ENCODE data around the gene PTPN3.

DNA sequence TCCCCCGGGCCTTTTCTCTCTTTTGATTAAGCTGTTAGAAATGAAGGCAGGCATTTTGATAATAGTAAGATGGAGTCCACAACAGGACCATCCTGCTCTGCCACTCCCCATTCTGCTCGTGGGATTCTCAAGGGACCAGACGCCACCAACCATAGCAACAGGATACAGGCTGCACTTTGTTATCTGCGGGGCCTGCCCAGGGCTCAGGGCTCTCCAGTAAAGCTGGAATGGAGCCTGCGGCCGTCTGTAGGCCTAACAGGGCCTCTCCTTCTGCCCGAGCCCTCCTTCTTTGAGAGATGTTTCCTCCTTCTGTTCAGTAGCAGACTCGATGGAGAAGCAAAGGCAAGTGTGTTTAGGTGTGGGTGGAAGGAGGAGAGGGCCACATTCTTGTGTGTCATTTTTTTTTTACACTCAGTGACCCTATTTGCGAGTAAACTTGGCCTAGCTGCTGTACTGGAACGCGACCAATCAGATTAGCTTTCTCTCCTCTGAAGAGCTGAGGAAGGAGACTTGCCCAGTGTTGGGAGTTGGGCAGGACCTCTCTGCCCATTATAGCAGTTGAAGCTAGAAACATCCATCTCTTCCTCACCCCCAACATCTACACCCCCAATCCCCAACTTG is 168.4 kb downstream of the PTPN3 start:
- no peak for TF ChIP-seq EZH2 (IDR thresholded peaks at IDR 0.05; ENCODE audit: insufficient read depth, poor library complexity, severe bottlenecking)
- TF ChIP-seq EZH2phosphoT487 (IDR thresholded peaks at IDR 0.05; ENCODE audit: insufficient read depth, low read depth): no peak
